ENCODE results near the gene CORIN.

- TF ChIP-seq CTCF (IDR thresholded peaks at IDR 0.05; ENCODE audit: low read depth, low read length, poor library complexity, severe bottlenecking) (no peak), EZH2phosphoT487 (IDR thresholded peaks at IDR 0.05; ENCODE audit: borderline replicate concordance, low read length) (no peak)
Observed at GRCh38 chr4:47579235-47579634, 258.6 kb downstream of the CORIN start.
